ENCODE results near the gene PDE9A. TPM values are rescaled to one million over a fixed set of nuclear protein-coding genes. Genes with fewer than 3 reads are reported as not detected.

The PDE9A gene
- total RNA-seq, 1 donor from 2014 or later = 3.9 TPM

DNA sequence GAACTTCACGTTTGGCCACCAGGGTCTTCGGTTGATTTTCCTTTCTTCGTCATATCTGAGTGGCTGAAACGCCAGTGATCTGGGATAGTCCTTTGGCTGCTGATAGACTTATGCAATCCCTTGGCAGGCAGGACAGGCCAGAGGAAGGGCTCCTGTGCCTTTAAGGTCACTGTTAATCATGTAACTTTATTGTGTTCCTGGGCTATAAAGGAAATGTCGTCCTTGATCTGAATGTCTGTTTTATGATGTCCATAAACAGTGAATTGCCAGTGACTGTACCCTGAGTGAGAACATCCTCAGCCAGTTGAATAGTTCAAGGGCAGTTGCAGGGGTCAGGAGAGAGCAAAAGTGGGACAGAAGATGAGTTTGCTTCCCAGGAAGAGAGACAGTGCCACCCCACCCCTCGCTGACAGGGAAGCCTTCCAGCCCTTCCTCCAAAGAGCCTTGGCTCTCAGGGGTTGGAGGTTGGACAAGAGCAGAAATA lies 68.0 kb downstream of the PDE9A start:
- TF ChIP-seq, protein P1, sequence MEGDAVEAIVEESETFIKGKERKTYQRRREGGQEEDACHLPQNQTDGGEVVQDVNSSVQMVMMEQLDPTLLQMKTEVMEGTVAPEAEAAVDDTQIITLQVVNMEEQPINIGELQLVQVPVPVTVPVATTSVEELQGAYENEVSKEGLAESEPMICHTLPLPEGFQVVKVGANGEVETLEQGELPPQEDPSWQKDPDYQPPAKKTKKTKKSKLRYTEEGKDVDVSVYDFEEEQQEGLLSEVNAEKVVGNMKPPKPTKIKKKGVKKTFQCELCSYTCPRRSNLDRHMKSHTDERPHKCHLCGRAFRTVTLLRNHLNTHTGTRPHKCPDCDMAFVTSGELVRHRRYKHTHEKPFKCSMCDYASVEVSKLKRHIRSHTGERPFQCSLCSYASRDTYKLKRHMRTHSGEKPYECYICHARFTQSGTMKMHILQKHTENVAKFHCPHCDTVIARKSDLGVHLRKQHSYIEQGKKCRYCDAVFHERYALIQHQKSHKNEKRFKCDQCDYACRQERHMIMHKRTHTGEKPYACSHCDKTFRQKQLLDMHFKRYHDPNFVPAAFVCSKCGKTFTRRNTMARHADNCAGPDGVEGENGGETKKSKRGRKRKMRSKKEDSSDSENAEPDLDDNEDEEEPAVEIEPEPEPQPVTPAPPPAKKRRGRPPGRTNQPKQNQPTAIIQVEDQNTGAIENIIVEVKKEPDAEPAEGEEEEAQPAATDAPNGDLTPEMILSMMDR (IDR thresholded peaks at IDR 0.05; ENCODE audit: insufficient read depth, low read length, poor library complexity, severe bottlenecking) = no peak
- H3K36me3 ChIP-seq (ENCODE audit: control insufficient read depth, insufficient read depth, low read length) = no peaks in the 10 kb centered on the region
- no peak for DNase-seq (ENCODE audit: low read depth)
- no peak overlapping the region for H3K4me3 ChIP-seq (ENCODE audit: low read depth, low read length)
- H3K27me3 ChIP-seq (ENCODE audit: control insufficient read depth, insufficient read depth, low read length) = peaks cover 4% of the 10 kb centered on the region

DNA sequence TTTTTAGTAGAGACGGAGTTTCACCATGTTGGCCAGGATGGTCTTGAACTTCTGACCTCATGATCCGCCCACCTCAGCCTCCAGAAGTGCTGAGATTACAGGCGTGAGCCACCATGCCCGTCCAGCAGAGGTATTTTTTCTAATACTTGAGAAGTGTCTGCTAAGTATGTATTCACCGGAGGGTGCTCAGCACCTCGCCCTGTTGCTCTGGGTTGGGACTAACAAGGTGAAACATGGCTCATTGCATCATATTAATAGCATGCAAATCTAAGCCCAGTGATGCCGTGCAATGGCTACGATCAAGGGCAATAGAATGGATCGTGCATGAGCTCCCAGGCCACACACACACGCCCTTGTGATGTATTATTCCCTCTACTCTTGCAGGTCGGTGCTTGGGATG lies 68.7 kb downstream of the PDE9A start:
- Histone ChIP-seq H3K27me3 (ENCODE audit: control insufficient read depth, insufficient read depth, low read length) (peaks cover 4% of the 10 kb centered on the region), H3K4me3 (ENCODE audit: low read depth, low read length) (no peak overlapping the region), H3K36me3 (ENCODE audit: control insufficient read depth, insufficient read depth, low read length) (no peaks in the 10 kb centered on the region)
- DNase-seq (ENCODE audit: low read depth) = no peak
- TF ChIP-seq, protein P1 (IDR thresholded peaks at IDR 0.05; ENCODE audit: insufficient read depth, low read length, poor library complexity, severe bottlenecking) = no peak

DNA sequence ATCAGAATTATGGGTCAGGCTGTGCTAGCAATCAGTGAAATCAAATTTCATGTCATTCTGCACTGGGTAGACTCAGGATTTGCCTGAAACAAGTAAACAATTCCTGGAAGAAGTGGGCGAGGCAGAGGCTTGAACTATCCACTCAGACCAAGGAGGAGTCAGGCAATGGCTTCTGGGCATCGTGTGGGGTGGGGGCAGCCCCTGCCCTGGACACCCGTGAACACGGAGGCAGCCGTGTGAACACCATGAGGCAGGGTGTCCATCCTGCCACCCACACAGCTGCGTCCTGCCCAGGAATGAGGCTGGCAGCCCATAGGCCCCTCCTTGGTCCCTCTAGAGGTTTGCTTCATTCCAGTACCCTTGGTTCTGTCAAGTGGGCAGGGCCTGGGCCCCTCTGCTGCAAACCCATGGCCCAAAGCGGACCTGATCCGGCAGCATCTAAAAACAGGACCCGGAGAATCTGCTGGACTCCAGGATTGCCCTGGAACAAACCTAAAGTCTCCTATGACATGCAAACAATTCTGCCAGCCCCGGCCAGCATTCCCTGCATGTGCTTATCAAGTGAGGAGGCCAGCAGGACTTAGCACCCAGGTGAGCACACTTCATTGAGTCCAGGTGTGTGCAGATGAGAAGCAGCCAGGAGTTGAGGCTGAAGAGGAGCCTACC lies 69.5 kb downstream of the PDE9A start:
- no peak for DNase-seq (ENCODE audit: low read depth)
- TF ChIP-seq, protein P1 (IDR thresholded peaks at IDR 0.05; ENCODE audit: insufficient read depth, low read length, poor library complexity, severe bottlenecking) = no peak
- H3K4me3 ChIP-seq (ENCODE audit: low read depth, low read length) = no peak overlapping the region
- no peaks in the 10 kb centered on the region for H3K36me3 ChIP-seq (ENCODE audit: control insufficient read depth, insufficient read depth, low read length)
- H3K27me3 ChIP-seq (ENCODE audit: control insufficient read depth, insufficient read depth, low read length) = peaks cover 4% of the 10 kb centered on the region

DNA sequence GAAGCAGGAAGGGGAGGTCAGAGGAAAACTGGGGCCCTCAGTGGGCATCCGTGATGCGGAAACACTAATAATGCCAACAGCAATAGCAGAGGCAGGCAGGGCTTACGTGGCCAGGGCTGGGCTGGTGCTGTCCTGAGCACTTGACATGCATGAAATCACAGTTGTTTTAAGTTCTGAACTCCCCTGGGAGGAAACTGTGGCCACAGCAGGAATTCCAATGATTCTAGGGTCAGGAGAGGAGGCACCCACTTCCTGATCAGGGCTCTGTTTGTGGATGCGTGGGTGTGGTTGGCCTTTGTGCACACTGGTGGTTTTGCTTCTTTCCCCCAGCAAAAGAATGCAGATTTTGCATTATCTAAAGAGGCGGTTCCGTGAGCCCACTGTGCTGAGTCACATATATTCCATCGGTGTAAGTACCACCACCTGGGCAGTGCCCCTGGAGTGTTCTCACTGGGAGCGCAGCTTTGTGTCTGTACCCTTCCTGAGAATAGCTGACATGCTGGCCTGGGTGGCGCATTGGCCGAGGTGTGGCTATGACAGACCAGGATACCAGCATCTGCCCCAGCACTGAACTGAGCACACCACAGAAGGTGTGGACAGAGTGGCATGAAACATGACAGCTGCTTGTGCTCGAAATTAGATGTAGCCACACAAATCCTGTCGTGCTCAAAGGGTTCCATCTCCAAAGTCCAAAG lies 71.0 kb downstream of the PDE9A start:
- no peak overlapping the region for H3K4me3 ChIP-seq (ENCODE audit: low read depth, low read length)
- DNase-seq (ENCODE audit: low read depth) = peak; percentile 93
- peaks cover 4% of the 10 kb centered on the region for H3K27me3 ChIP-seq (ENCODE audit: control insufficient read depth, insufficient read depth, low read length)
- TF ChIP-seq, protein P1 (IDR thresholded peaks at IDR 0.05; ENCODE audit: insufficient read depth, low read length, poor library complexity, severe bottlenecking) = no peak
- no peaks in the 10 kb centered on the region for H3K36me3 ChIP-seq (ENCODE audit: control insufficient read depth, insufficient read depth, low read length)

DNA sequence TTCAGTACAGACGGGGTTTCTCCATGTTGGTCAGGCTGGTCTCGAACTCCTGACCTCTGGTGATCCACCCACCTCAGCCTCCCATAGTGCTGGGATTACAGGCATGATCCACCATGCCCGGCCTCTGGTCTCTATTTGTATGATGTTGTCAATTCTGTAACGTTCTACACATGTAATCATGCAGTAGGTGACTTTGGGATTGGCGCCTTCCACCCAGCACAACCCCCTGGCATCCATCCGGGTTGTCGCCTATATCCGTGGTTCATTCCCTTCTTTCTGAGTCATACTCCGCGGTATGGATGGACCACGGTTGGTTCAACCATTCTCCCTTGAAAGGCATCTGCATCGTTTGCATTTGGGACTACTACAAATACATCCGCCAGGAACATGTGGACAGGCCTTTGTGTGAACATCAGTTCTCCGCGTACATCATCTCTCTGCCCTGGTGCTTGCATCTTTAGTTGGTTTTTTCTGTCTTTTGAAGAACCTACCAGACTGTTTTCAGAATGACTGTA lies 72.1 kb downstream of the PDE9A start:
- no peak for DNase-seq (ENCODE audit: low read depth)
- H3K4me3 ChIP-seq (ENCODE audit: low read depth, low read length) = no peak overlapping the region
- TF ChIP-seq, protein P1 (IDR thresholded peaks at IDR 0.05; ENCODE audit: insufficient read depth, low read length, poor library complexity, severe bottlenecking) = no peak
- no peaks in the 10 kb centered on the region for H3K36me3 ChIP-seq (ENCODE audit: control insufficient read depth, insufficient read depth, low read length)
- H3K27me3 ChIP-seq (ENCODE audit: control insufficient read depth, insufficient read depth, low read length) = peaks cover 4% of the 10 kb centered on the region

Data from kidney epithelial cell (primary cell).